ENCODE data around the gene SLC6A6. TPM values are rescaled to one million over a fixed set of nuclear protein-coding genes. Genes with fewer than 3 reads are reported as not detected.
A peak's percentile ranks its signal among the peaks of the same experiment; 100 is the strongest.

Gene SLC6A6
- polyA plus RNA-seq, 4 donors, result 6.9 to 24.1 (median 9.7) TPM

DNA sequence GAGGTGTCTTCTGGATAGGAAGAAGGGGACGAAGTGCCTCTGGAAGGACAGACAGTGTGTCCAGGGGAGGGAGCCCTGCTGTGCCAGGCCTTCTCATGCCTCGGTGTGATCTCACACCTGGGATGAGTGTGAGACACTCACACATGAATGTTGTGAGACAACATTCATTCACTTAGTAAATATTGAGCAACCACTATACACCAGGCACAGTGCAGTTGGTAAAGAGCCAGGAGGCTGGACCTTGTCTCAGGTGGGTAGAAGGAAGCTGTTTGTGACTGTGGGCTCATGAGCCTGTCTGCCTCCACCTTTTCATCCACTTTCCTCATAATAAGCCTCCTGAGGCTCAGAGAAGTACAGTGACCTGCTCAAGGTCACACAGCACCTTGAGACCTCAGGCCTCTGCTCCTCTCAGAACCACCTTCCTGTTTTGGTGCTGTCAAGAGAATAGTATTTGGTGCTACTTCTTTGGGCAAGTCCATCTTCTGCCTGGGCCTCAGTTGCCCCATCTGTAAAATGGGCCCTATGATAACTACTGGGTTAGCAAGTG, 20.9 kb downstream of the SLC6A6 start:
- no peaks in the 10 kb centered on the region for H3K27me3 ChIP-seq (ENCODE audit: control insufficient read depth in 3 of 3, insufficient read depth in 3 of 3, low read length in 3 of 3)
- peaks cover 0 to 59% (median 0%) of the 10 kb centered on the region in 3 donors for H3K36me3 ChIP-seq (ENCODE audit: control insufficient read depth in 3 of 3, insufficient read depth in 2 of 3, low read depth in 1 of 3, low read length in 3 of 3)
- H3K9me3 ChIP-seq (ENCODE audit: control insufficient read depth in 2 of 2, insufficient read depth in 1 of 2, low read depth in 1 of 2, low read length in 1 of 2), result no peaks in the 10 kb centered on the region
- peak overlapping the region; percentile 12 to 52 (median 47) for H3K27ac ChIP-seq (ENCODE audit: low read depth in 1 of 3, low read length in 2 of 3)
- peak; percentile 81 to 87 for DNase-seq
- 21 to 66% (median 46%) methylated on average over 2 of the region's 2 CpGs for WGBS, 3 donors
- no peak for FAIRE-seq
- H3K4me1 ChIP-seq (ENCODE audit: control insufficient read depth in 3 of 3, insufficient read depth in 2 of 3, low read depth in 1 of 3, low read length in 2 of 3), result peaks cover 5 to 50% (median 9%) of the 10 kb centered on the region in 3 donors
- no peak overlapping the region for H3K4me3 ChIP-seq (ENCODE audit: low read depth in 1 of 3, low read length in 3 of 3)

GRCh38 chr3:14423963-14424362, 21.6 kb downstream of the SLC6A6 start:
- Histone ChIP-seq H3K9me3 (ENCODE audit: control insufficient read depth in 2 of 2, insufficient read depth in 1 of 2, low read depth in 1 of 2, low read length in 1 of 2) (no peaks in the 10 kb centered on the region), H3K4me1 (ENCODE audit: control insufficient read depth in 3 of 3, insufficient read depth in 2 of 3, low read depth in 1 of 3, low read length in 2 of 3) (peaks cover 5 to 48% (median 12%) of the 10 kb centered on the region in 3 donors), H3K36me3 (ENCODE audit: control insufficient read depth in 3 of 3, insufficient read depth in 2 of 3, low read depth in 1 of 3, low read length in 3 of 3) (peaks cover 0 to 62% (median 0%) of the 10 kb centered on the region in 3 donors), H3K27ac (ENCODE audit: low read depth in 1 of 3, low read length in 2 of 3) (peak overlapping the region in 1 of 3 donors; percentile 39), H3K4me3 (ENCODE audit: low read depth in 1 of 3, low read length in 3 of 3) (no peak overlapping the region), H3K27me3 (ENCODE audit: control insufficient read depth in 3 of 3, insufficient read depth in 3 of 3, low read length in 3 of 3) (no peaks in the 10 kb centered on the region)
- DNase-seq, result no peak
- 51 to 69% (median 56%) methylated on average over 3 of the region's 3 CpGs for WGBS, 3 donors
- no peak for FAIRE-seq

DNA sequence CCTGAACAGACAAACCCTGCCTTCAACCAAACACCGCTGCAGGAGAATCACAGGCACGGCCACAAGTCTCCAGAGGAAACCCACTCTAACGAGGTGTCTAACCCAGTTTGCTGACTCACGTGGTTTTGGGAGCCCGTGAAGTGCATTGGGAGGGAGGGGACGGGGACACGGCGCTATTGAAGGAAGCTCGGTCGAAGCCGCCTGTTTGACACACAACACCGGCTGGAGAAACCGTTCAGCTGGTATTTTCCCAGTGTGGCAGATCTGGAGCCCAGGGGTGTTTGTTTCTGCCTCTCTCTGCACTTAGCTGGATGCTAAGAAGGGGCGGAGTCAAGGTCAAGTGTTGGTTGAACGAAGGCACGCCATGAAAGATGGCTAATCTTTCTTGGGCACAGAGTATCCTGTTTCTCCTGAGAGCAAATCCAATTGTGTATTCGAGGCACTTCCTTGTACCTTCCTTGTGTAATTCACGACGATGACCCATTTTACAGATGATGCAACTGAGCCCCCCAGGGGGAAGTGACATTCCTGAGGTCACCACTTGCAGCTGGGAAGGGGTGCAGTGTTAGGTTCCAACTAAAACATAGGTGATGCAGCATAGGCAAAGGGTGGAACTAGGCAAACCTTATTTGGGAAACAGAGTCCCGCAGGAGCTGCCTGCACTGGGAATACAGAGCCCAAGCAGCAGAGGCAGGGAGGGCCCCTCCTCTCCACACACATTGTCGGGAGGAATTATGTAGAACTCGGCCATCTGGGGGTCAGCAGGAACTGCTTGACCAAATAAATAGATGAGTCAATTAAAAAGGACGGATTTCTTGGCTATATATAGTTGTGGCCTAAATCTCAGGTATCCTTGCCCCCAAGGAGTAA, 22.5 kb downstream of the SLC6A6 start:
- no peak for FAIRE-seq

DNA sequence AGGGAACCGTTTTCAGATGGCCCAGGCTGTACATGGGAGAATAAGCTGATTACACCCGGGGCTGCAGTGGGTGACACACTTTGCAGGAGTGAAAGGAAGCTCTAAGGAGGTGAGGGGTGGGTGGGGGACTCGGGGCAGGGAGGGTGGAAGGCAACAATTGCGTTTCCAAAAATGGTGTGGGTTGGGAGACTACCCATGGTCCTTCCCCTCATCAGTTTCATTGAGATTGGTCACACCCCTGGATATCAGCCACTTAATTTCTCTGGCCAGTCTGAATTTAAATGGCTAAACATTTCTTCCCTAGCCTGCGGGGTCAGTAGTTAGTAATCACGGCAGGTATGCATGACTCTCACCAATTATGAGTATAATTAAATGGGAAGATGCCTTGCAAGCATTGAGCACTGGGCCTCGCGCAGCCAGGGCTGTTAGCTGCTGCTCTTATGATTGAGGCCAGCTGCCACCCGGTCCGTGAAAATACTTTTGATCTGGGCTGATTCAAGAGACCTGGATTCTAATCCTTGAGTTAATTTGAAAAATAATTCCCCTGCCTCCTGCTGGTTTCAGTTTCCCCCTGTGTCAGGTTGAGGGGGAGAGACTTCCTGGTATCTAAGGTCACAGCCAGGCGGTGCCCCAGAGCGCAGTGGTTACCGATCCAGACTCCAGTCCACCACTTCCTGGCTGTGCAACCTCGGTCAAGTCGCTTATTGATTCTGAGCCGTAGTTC, 23.3 kb downstream of the SLC6A6 start:
- Histone ChIP-seq H3K36me3 (ENCODE audit: control insufficient read depth in 3 of 3, insufficient read depth in 2 of 3, low read depth in 1 of 3, low read length in 3 of 3) (peaks cover 0 to 56% (median 0%) of the 10 kb centered on the region in 3 donors), H3K27me3 (ENCODE audit: control insufficient read depth in 3 of 3, insufficient read depth in 3 of 3, low read length in 3 of 3) (no peaks in the 10 kb centered on the region), H3K9me3 (ENCODE audit: control insufficient read depth in 2 of 2, insufficient read depth in 1 of 2, low read depth in 1 of 2, low read length in 1 of 2) (no peaks in the 10 kb centered on the region), H3K27ac (ENCODE audit: low read depth in 1 of 3, low read length in 2 of 3) (peak overlapping the region in 2 of 3 donors; percentile 38 to 70), H3K4me1 (ENCODE audit: control insufficient read depth in 3 of 3, insufficient read depth in 2 of 3, low read depth in 1 of 3, low read length in 2 of 3) (peaks cover 7 to 50% (median 17%) of the 10 kb centered on the region in 3 donors), H3K4me3 (ENCODE audit: low read depth in 1 of 3, low read length in 3 of 3) (no peak overlapping the region)
- 18 to 42% (median 23%) methylated on average over 16 of the region's 16 CpGs for WGBS, 3 donors
- DNase-seq (peak; percentile 64 to 85), FAIRE-seq (no peak)

More for the DNA sequence above, 22.5 kb downstream of the SLC6A6 start:
- no peak for DNase-seq
- peak overlapping the region in 1 of 3 donors; percentile 70 for H3K27ac ChIP-seq (ENCODE audit: low read depth in 1 of 3, low read length in 2 of 3)
- H3K4me3 ChIP-seq (ENCODE audit: low read depth in 1 of 3, low read length in 3 of 3), result no peak overlapping the region
- H3K36me3 ChIP-seq (ENCODE audit: control insufficient read depth in 3 of 3, insufficient read depth in 2 of 3, low read depth in 1 of 3, low read length in 3 of 3), result peaks cover 0 to 56% (median 0%) of the 10 kb centered on the region in 3 donors
- 69 to 84% (median 69%) methylated on average over 23 of the region's 23 CpGs for WGBS, 3 donors
- H3K27me3 ChIP-seq (ENCODE audit: control insufficient read depth in 3 of 3, insufficient read depth in 3 of 3, low read length in 3 of 3), result no peaks in the 10 kb centered on the region
- no peaks in the 10 kb centered on the region for H3K9me3 ChIP-seq (ENCODE audit: control insufficient read depth in 2 of 2, insufficient read depth in 1 of 2, low read depth in 1 of 2, low read length in 1 of 2)
- H3K4me1 ChIP-seq (ENCODE audit: control insufficient read depth in 3 of 3, insufficient read depth in 2 of 3, low read depth in 1 of 3, low read length in 2 of 3), result peaks cover 5 to 48% (median 11%) of the 10 kb centered on the region in 3 donors

DNA sequence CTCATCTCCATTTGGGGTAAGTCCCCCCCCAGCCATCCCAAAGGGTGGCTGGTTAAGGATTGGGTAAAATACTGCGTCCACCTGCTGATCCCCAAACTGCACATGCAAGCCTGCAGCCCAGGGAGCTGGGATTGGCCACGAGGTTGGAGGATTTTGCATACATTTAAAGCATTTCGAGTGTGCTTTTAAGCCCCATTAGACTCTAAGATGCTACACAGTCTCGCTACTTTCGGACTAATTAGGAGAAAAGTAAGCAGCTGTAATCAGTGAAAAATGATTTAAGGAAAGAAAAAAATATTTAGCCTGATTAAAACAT, 23.9 kb downstream of the SLC6A6 start:
- peak overlapping the region in 2 of 3 donors; percentile 38 to 70 for H3K27ac ChIP-seq (ENCODE audit: low read depth in 1 of 3, low read length in 2 of 3)
- 69 to 74% (median 73%) methylated on average over 5 of the region's 5 CpGs for WGBS, 3 donors
- H3K4me1 ChIP-seq (ENCODE audit: control insufficient read depth in 3 of 3, insufficient read depth in 2 of 3, low read depth in 1 of 3, low read length in 2 of 3), result peaks cover 8 to 56% (median 19%) of the 10 kb centered on the region in 3 donors
- H3K36me3 ChIP-seq (ENCODE audit: control insufficient read depth in 3 of 3, insufficient read depth in 2 of 3, low read depth in 1 of 3, low read length in 3 of 3), result peaks cover 0 to 52% (median 0%) of the 10 kb centered on the region in 3 donors
- no peaks in the 10 kb centered on the region for H3K27me3 ChIP-seq (ENCODE audit: control insufficient read depth in 3 of 3, insufficient read depth in 3 of 3, low read length in 3 of 3)
- H3K9me3 ChIP-seq (ENCODE audit: control insufficient read depth in 2 of 2, insufficient read depth in 1 of 2, low read depth in 1 of 2, low read length in 1 of 2), result no peaks in the 10 kb centered on the region
- no peak overlapping the region for H3K4me3 ChIP-seq (ENCODE audit: low read depth in 1 of 3, low read length in 3 of 3)
- no peak for DNase-seq
- FAIRE-seq, result no peak

DNA sequence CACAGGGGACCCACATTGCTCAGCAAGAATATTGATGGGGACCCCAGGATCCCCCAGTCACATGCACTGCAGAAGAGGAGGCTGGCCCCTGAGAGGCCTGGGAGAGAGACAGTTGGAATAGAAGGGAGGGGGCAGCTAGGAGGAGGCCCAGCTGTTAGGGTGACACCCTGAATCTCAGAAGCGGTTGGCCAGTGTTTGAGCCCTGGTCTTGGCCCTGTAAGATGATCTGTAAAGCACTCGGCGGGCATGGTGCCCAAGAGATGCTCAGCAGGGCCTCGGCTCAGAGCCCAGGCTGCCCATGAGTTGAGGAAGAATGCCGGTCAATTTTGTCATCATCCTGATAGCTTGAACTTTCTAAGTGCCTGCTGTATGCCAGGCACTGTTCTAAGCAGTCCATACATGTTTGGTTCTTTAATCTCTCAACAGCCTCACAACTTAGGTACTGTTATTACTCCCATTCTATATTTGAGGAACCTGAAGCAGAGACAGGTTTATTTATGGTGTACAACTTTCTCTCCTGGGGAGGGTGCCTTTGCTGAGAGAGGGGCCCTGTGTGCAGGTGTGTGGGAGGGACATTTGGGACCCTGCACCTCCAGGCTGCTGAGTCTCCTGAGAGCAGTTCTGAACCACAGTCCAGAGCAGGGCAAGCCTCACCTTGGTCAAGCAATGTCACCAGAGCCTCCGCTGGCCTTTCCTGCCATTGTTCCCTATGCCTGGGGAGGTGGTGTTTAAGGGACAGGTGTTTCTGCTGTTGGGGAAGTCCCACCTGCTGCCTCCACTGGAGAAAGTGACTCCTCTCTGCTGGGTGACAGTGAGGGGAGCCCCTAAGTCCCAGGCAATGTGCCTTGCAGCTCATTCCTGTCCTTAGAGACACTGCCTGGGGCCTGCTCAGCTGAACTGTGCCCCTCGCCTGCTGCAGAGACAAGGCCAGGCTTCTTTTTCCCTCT, 26.0 kb downstream of the SLC6A6 start:
- H3K27me3 ChIP-seq (ENCODE audit: control insufficient read depth in 3 of 3, insufficient read depth in 3 of 3, low read length in 3 of 3), result no peaks in the 10 kb centered on the region
- H3K4me3 ChIP-seq (ENCODE audit: low read depth in 1 of 3, low read length in 3 of 3), result no peak overlapping the region
- DNase-seq, result no peak
- no peak for FAIRE-seq
- 86 to 93% (median 87%) methylated on average over 7 of the region's 7 CpGs for WGBS, 3 donors
- no peaks in the 10 kb centered on the region for H3K9me3 ChIP-seq (ENCODE audit: control insufficient read depth in 2 of 2, insufficient read depth in 1 of 2, low read depth in 1 of 2, low read length in 1 of 2)
- H3K36me3 ChIP-seq (ENCODE audit: control insufficient read depth in 3 of 3, insufficient read depth in 2 of 3, low read depth in 1 of 3, low read length in 3 of 3), result peaks cover 0 to 50% (median 0%) of the 10 kb centered on the region in 3 donors
- H3K4me1 ChIP-seq (ENCODE audit: control insufficient read depth in 3 of 3, insufficient read depth in 2 of 3, low read depth in 1 of 3, low read length in 2 of 3), result peaks cover 19 to 69% (median 24%) of the 10 kb centered on the region in 3 donors
- H3K27ac ChIP-seq (ENCODE audit: low read depth in 1 of 3, low read length in 2 of 3), result peak overlapping the region in 2 of 3 donors; percentile 33 to 35

GRCh38 chr3:14429237-14429636, 26.8 kb downstream of the SLC6A6 start:
- H3K4me1 ChIP-seq (ENCODE audit: control insufficient read depth in 3 of 3, insufficient read depth in 2 of 3, low read depth in 1 of 3, low read length in 2 of 3), result peaks cover 19 to 70% (median 28%) of the 10 kb centered on the region in 3 donors
- H3K27me3 ChIP-seq (ENCODE audit: control insufficient read depth in 3 of 3, insufficient read depth in 3 of 3, low read length in 3 of 3), result no peaks in the 10 kb centered on the region
- DNase-seq (peak in 1 of 2 donors; percentile 46), FAIRE-seq (no peak)
- no peak overlapping the region for H3K4me3 ChIP-seq (ENCODE audit: low read depth in 1 of 3, low read length in 3 of 3)
- 24 to 48% (median 32%) methylated on average over 5 of the region's 5 CpGs for WGBS, 3 donors
- peaks cover 0 to 52% (median 0%) of the 10 kb centered on the region in 3 donors for H3K36me3 ChIP-seq (ENCODE audit: control insufficient read depth in 3 of 3, insufficient read depth in 2 of 3, low read depth in 1 of 3, low read length in 3 of 3)
- H3K27ac ChIP-seq (ENCODE audit: low read depth in 1 of 3, low read length in 2 of 3), result peak overlapping the region in 1 of 3 donors; percentile 33
- H3K9me3 ChIP-seq (ENCODE audit: control insufficient read depth in 2 of 2, insufficient read depth in 1 of 2, low read depth in 1 of 2, low read length in 1 of 2), result no peaks in the 10 kb centered on the region
